SJCRH30 (cell line): ENCODE measurements around the gene MKRN3. TPM values are rescaled to one million over a fixed set of nuclear protein-coding genes. Genes with fewer than 3 reads are reported as not detected.

ENCODE experiments used
- DNase-seq, 2 experiments: peaks; one replicate each; pipeline ENCODE4 v3.0.0-alpha.2; 2015 to 2020
- H3K27ac ChIP-seq: fragments of 250-450 bp; sonication (Bioruptor Pico); 2 replicates; pipeline ENCODE4 v1.5.1; 2020; ENCODE audit warnings: mild to moderate bottlenecking, moderate library complexity
- H3K27me3 ChIP-seq: fragments of 250-450 bp; sonication (Bioruptor Pico); 2 replicates; pipeline ENCODE4 v1.5.1; 2020; ENCODE audit warnings: mild to moderate bottlenecking, moderate library complexity
- H3K36me3 ChIP-seq: fragments of 250-450 bp; sonication (Bioruptor Pico); 2 replicates; pipeline ENCODE4 v1.5.1; 2020; ENCODE audit warnings: mild to moderate bottlenecking, moderate library complexity
- H3K4me1 ChIP-seq: fragments of 250-450 bp; sonication (Bioruptor Pico); 2 replicates; pipeline ENCODE4 v1.5.1; 2020; ENCODE audit warnings: mild to moderate bottlenecking, moderate library complexity
- H3K4me3 ChIP-seq: fragments of 250-450 bp; sonication (Bioruptor Pico); 2 replicates; pipeline ENCODE4 v1.5.1; 2020; ENCODE audit warnings: mild to moderate bottlenecking, moderate library complexity
- H3K9me3 ChIP-seq: fragments of 250-450 bp; sonication (Bioruptor Pico); replicated peaks from 2 replicates; pipeline ENCODE4 v1.5.1; 2020; ENCODE audit warnings: mild to moderate bottlenecking, moderate library complexity
- total RNA-seq: library from RNA; depleted of rRNA; stranded (reverse); fragments of >200 nt; shearing (Covaris generic); gene quantifications from 2 replicates; pipeline ENCODE4 v1.2.3, GENCODE V29; 2014; rRNA removed

Gene MKRN3
- total RNA-seq, 1 experiment from 2014 or later = 4.8 TPM

DNA sequence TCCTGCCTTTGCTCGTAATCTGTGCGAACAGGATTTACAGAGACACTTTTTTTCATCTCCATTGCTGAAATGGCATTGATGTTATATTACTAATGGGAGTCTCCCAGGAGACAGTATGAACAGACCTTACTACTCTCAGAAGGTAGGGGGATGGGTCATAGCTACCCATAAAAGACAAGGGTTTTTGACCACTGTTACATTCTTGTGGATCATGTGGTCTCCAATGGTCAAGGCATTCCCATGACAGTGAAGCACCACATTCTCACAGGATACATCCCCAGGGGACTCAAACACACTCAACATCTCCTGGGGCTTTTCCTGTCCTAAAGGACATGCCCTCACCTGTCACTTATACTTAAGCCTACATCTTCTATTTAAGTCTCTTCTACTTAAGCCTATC, 40.8 kb downstream of the MKRN3 start:
- Histone ChIP-seq H3K36me3 (no peaks in the 10 kb centered on the region), H3K4me1 (no peaks in the 10 kb centered on the region), H3K27me3 (no peaks in the 10 kb centered on the region), H3K4me3 (no peak overlapping the region), H3K27ac (no peak overlapping the region), H3K9me3 (no peaks in the 10 kb centered on the region)
- no peak for DNase-seq

DNA sequence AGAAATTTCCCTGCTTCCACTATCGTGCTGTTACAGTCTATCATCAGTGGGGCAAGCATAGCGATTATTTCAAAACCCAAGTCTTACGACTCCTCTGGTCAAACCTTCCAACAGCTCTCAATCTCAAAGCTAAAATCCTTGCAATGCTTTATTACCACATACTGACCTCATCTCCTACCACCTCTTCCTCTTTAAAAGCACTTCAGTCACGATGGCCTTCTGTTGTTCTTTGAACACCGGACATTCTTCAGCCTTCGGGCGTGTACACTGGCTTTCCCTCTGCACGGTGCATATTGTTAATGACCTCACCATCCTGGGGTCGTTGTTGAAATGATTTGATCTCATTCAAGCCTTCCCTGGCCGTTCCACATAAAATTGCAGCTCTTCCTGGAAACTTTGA, 51.1 kb downstream of the MKRN3 start:
- Histone ChIP-seq H3K27me3 (no peaks in the 10 kb centered on the region), H3K36me3 (no peaks in the 10 kb centered on the region), H3K9me3 (no peaks in the 10 kb centered on the region), H3K4me1 (no peaks in the 10 kb centered on the region), H3K4me3 (no peak overlapping the region), H3K27ac (no peak overlapping the region)
- no peak for DNase-seq

Other genes with a start within 250 kb of the MKRN3 start
- not detected in 2 replicates for gene GOLGA6L26, start 231.5 kb upstream of the MKRN3 start, total RNA-seq
- 0.02 TPM in 1 of 2 replicates, not detected in the other for gene GOLGA8S, start 210.9 kb upstream of the MKRN3 start, total RNA-seq
- gene GOLGA6L2, start 118.4 kb upstream of the MKRN3 start, total RNA-seq = not detected in 2 replicates
- 2.2 TPM in 2 replicates for gene MAGEL2, start 82.2 kb downstream of the MKRN3 start, total RNA-seq
- not detected in 2 replicates for gene NDN, start 121.6 kb downstream of the MKRN3 start, total RNA-seq